GM10847 (cell line): ENCODE measurements around the gene DACH1.

Experiments used
- POLR2A ChIP-seq: IDR thresholded peaks from 2 replicates; pipeline ENCODE4 v1.6.1; 2011; ENCODE audit not compliant: insufficient read length; ENCODE audit errors: extremely low read depth

The DACH1 gene

DNA sequence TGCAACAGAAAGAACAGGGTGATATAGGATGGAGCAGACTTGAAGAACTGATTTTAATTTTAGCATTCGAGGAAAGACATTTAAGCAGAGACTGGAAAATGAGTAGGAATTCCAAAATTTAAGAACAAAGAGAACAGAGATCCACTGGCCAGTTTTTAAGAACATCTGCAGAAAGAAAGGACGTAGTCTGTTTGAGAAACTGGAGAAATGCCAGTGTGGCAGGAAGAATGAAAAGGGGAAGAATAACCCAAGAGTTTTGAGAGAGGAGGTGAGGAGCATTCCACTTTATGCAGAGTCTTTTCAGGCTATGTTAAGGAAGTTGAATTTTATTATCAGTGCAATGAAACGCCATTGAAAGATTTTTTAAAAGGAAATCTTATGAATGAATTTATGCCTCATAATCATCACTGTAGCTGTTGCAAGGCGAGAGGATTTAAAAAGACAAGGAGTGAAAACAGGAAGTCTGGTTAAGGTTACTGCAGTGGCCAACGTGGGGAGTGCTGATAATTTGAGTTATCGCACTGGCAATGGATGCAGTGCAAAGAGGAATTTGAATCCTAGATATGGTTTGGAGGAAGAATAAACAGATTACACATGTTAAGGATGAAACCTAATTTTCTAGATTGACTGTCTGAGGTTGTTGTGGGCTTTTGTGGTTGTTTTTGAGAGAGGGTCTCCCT, 253.8 kb downstream of the DACH1 start:
- no peak for TF ChIP-seq POLR2A

DNA sequence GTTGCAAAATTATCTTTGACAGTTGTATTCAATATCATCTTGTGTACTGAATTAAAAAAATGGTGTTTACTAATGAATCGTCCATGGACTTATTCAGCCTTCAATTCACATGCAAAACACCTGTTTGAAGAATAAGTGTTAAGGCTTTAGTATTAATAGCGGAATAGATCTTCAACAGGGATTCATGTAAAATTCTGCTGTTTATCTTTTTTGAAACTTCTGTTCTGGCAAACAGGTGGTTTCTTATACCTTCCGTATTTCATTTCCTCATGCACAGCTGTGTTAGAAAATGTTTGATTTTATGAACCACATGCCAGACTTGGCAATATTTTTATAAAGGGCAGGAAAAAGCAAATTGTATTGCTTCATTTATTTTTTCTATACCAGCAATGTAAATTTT, 255.7 kb downstream of the DACH1 start:
- no peak for TF ChIP-seq POLR2A

DNA sequence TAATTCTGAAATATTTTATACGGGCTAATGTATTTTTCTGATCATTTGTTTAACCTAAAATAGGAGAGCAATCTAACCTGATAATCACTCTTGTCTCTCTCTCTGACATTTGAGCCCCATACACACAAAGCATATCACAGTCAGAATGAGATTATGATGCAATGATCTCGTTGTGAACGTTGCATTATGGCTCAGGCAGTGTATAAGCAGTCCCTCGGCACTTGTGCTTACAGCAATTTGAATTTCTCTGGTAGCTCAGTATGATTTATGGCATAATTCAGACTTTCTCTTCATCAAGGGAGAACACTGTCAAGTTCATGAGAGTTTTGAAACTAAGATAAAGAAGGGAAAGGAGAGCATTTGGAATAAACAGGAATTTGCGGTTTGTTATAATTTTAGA, 256.1 kb downstream of the DACH1 start:
- TF ChIP-seq POLR2A: no peak

DNA sequence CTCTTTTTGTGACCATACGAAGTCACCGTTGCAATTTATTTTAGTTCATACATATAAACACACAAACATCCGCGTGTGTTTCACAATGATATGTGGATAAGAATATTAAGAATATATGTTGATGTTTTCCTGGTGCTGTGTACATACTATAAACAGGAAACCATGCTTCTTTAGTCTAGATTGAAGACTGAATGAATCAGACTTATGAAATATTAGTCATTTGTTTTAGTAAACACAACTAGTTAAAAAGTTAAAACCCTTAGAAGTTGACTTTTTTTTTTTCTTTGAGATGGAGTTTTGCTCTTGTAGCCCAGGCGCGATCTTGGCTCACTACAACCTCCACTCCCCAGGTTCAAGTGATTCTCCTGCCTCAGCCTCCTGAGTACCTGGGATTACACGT, 257.7 kb downstream of the DACH1 start:
- TF ChIP-seq POLR2A: no peak

DNA sequence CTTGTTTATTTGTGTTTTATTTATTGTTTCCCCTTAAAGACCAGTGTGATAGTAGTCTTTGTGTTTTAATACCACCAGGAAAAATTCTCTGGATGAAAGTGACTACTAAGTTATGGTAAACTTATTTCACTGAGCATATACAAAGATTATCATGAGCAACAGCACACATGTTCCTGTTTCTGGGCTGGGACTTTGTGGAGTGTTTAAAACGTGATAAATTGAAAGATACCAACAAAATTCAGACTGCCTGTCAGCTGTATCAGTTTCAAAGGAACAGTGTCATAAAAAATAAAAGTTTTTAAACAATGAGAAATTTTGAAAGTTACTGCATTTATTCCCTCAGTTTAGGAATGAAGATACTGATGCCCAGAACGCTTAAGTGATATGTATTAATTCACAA, 259.4 kb downstream of the DACH1 start:
- no peak for TF ChIP-seq POLR2A

DNA sequence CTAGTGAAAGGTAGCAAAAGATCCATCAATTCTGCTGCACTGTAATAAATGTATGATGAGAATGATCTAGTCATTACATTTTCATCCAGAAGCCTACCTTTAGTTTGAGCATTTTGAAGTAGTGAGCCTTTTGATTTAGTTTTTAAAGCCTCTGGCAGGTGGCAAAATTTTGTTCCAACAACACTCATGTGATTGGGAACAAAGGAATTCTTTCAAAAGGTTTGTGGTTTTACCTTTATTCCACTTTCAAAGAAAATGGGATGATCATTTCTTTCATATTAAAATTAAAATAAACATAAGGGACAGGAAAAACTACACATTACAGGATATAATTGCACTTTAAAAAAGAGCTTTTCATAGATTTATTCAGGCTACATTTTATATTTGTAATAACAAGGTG, 260.2 kb downstream of the DACH1 start:
- TF ChIP-seq POLR2A: no peak

DNA sequence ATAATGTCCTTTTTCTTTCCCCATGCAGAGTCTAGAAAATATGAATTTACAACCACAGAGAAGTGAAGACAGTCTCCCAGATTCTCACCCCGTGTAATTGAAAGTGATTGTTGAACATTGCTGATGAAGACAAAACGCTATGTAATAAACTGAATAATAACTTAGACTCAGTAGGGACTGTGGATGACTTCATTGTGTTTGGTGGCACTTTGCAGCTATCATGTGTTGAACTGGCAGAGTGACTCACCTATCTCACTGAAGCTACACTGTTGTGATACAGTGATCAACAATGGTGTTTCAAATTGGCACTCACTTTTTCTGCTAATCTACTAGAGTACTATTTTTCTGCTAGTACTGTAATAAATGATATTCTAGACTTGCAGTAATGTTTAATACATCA, 261.3 kb downstream of the DACH1 start:
- TF ChIP-seq POLR2A: no peak

DNA sequence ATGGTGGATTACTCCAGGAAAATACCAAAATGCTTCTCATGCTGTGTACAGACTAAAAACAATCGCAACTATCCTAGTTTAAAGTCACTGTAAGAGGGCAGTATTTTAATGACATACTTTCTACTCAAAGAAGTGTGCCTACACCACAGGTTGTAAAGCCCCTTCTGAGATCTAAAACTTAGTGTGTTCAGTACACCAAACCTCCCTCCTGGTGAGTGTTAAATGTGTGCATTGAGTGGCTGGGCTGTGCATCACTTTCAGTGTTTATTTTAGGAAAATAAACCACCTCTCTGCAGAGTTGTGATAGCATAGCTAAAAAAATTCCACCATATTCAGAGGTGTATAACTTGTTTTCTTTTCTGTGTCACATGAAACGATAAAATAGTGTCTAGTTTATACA, 263.7 kb downstream of the DACH1 start:
- no peak for TF ChIP-seq POLR2A

DNA sequence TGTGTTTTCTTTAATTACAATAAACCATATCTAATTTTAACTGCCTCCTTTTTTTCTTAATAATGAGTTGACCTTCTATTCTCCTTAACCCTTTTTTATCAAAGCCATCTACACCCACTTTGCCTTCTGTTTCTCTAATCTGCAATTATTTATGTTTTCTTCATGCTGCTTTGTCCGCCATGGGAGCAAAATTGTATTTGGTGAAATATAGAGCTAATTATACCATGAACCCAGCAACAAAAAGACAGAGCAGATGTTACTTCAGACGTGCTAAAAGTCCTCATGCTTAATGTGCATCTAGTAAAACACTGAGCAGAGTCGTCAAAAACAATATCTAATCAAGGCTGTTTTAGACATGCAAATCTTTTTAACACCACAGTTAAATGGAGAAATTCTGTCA, 264.7 kb downstream of the DACH1 start:
- TF ChIP-seq POLR2A: no peak

DNA sequence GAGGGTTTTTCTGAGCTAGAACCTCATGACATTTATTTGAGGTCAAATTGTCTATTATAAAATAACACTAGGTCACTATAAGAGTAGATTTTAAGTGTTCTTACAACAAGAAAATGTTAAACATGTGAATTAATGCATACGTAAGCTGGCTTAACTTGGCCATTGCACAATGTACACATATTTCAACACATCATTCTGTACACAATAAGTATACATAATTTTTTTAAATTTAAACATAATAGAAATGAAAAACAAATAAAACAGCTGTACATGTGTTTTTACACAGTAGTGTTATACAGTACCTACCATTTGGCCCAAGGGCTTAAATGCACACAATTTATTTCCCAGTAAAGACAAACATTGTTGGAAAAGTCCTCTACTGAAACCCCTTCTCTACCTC, 269.9 kb downstream of the DACH1 start:
- TF ChIP-seq POLR2A: no peak

DNA sequence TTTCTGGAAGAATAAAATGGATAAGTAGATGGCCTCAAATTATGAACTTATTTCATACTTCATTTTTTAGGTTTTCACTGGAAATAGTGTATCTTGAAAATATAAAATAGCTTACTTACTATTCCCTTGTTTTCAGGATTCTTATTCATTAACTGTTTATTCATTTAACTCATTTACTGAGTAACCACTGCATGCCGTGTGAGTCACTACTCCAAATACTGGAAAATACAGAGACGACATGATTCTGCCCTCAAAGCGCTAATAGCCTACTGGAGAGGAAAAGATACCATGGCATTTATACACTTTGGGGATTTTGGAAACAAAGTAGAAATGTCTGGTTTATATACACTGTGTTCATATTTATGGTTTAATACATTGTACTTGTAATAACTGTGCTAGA, 270.9 kb downstream of the DACH1 start:
- TF ChIP-seq POLR2A: no peak

DNA sequence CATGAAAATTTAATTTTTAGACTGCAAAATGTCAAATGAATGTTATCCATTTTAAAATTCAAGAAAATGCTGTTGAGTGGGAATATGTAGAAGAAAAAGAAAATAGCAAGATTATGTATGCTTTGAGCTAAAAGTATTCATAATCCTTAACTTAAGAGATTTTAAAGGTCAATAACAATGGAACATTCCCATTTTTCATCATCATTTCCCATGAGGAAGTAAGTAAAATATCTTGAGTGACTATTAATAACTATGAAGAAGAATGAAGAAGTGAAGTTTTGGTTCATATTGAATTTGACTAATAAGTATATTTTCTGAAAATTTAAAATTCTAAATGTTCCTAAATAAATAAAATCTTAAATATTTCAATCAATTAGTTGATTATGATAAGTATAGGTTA, 273.4 kb downstream of the DACH1 start:
- TF ChIP-seq POLR2A: no peak

DNA sequence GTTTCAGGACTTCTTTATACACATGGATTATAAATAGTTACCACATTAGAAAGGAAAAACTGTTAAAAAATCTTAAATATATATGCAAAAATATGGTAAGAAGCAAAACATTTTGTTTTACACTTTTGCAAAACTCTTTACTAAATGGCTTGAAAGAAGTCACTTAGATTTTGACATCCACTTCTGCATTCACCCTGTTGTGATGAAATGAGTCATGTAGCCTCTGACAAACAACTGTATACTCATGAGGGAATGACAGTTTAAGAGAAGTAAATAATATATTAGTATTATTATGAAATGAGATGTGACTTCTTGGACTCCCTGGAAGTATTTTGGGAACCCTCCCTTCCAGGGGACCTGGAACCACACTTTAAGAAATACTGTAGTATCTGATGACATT, 275.6 kb downstream of the DACH1 start:
- no peak for TF ChIP-seq POLR2A

DNA sequence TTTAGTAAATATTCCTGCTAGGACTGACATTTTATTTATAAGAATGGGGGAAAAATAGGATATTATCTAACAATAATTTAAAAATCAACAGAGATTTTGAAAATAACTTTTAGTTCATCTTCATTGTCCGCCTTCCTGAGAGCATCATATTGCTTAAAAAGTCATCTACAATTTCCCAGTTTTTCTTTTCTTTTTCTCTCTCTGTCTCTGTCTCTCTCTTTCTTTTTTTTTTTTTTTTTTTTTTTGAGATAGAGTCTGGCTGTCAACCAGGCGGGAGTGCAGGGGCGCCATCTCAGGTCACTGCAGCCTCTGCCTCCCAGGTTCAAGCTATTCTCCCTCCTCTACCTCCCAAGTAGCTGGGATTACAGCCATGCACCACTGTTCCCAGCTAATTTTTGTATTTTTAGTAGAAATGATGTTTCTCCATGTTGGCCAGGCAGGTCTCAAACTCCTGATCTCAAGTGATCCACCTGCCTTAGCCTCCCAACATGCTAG, 276.3 kb downstream of the DACH1 start:
- TF ChIP-seq POLR2A: no peak

DNA sequence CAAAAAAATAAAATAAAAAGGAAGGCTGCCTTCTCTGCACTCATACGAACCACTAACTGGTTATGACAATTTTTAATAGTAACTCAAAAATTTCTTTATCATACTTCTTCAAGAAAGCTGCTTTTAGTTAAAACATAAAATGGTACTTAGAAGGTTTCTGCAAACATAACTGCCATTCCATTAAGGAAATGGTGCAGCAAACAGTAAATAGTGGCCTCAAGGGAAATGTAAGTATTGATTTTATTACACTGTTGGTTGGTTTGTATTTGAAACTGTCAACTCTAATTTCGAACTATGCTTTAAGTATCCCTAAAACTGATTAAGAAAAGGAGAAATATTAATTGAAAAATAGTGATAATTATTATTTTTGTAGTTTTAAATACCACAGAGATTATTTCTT, 278.0 kb downstream of the DACH1 start:
- no peak for TF ChIP-seq POLR2A

DNA sequence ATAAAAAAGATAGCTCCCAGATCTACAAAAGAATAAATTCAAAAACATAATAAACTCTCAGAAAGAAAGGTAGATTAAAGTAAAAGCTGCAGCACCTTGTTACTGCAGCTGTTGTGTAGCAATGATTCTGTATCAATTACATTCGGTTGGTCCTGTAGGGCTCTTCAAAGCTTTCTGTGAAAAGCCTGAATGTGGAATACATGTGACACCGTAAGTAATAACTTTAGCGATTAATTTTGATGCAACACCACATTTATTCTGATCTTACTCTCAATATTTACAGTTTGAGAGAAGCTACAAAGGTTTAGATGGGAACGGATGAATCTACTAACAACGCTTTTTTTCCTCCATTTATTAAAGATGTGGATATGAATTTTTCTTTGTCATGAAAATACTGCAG, 279.2 kb downstream of the DACH1 start:
- no peak for TF ChIP-seq POLR2A

DNA sequence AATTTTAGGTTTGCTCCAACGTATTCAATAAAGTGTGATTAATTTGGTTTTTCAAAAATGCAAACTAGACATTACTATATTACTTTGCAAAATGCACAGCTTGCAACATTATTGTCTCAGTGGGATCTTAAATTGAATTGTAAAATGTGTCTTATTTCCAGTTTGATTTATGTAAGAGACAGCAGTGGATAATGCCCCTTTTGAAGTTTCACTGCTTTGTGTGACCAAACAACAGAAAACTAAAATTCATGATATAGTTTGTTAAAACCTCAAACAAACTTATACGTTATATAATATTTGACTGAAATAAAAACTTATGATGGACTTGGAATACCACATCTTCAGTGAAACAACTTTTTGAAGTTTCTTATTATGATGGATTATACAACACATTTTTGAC, 279.8 kb downstream of the DACH1 start:
- TF ChIP-seq POLR2A: no peak
